Measurements from ENCODE around the gene FAM181A. TPM values are rescaled to one million over a fixed set of nuclear protein-coding genes. Genes with fewer than 3 reads are reported as not detected.

FAM181A gene
- total and polyA plus RNA-seq, 2 experiments from 2014 or later, result not detected

DNA sequence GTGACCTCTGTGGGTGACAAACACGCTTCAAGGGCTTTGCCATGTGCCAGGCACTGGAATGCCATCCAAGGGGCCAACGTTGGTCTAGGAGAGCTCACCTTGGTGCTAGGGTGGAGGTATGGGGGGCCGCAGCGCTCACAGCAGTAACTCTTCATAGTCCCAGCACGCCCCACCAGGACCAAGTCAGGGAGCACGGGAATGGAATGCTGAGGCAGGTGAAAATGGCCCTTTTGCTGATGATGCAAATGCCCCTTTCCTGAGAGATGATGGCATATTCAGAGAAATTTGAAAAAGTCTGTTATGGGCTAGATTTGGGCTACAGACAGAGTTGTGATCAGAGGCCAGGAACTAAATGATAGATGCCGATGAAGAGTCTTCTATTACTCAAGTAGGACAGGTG is 10.0 kb upstream of the FAM181A start:
- H3K36me3 ChIP-seq (ENCODE audit: insufficient read depth), result no peaks in the 10 kb centered on the region
- DNase-seq (ENCODE audit: low spot score) (no peak), ATAC-seq (no peak)
- Mint-ChIP-seq H3K27ac (no peak overlapping the region), H3K4me3 (no peak overlapping the region), H3K36me3 (ENCODE audit: low read depth) (no peaks in the 10 kb centered on the region), H3K27me3 (ENCODE audit: insufficient read depth, low read depth, poor library complexity) (no peaks in the 10 kb centered on the region), H3K4me1 (no peaks in the 10 kb centered on the region), H3K9me3 (no peaks in the 10 kb centered on the region; the same call in 2 of the 3 replicates)
- no peaks in the 10 kb centered on the region for H3F3A ChIP-seq (replicated peaks; ENCODE audit: low read depth)
- TF ChIP-seq ZNF114 (CRISPR knock-in tag; IDR thresholded peaks at IDR 0.05) (no peak), EZH2 (IDR thresholded peaks at IDR 0.05; ENCODE audit: low read depth, unreplicated experiment) (no peak), EZH2phosphoT487 (IDR thresholded peaks at IDR 0.05; ENCODE audit: unreplicated experiment) (no peak), REST (IDR thresholded peaks at IDR 0.05; ENCODE audit: unreplicated experiment) (no peak), NANOG (IDR thresholded peaks at IDR 0.05; ENCODE audit: borderline replicate concordance) (no peak), ZNF331 (CRISPR knock-in tag; IDR thresholded peaks at IDR 0.05; ENCODE audit: low read depth) (no peak), ETS1 (IDR thresholded peaks at IDR 0.05) (no peak), POLR2AphosphoS5 (IDR thresholded peaks at IDR 0.05; ENCODE audit: low read depth) (no peak), STAT1 (IDR thresholded peaks at IDR 0.05; ENCODE audit: unreplicated experiment) (no peak), CREB1 (CRISPR knock-in tag; IDR thresholded peaks at IDR 0.05; ENCODE audit: low read depth) (no peak), JUNB (IDR thresholded peaks at IDR 0.05; ENCODE audit: unreplicated experiment) (no peak)
- TF ChIP-seq, protein P1, sequence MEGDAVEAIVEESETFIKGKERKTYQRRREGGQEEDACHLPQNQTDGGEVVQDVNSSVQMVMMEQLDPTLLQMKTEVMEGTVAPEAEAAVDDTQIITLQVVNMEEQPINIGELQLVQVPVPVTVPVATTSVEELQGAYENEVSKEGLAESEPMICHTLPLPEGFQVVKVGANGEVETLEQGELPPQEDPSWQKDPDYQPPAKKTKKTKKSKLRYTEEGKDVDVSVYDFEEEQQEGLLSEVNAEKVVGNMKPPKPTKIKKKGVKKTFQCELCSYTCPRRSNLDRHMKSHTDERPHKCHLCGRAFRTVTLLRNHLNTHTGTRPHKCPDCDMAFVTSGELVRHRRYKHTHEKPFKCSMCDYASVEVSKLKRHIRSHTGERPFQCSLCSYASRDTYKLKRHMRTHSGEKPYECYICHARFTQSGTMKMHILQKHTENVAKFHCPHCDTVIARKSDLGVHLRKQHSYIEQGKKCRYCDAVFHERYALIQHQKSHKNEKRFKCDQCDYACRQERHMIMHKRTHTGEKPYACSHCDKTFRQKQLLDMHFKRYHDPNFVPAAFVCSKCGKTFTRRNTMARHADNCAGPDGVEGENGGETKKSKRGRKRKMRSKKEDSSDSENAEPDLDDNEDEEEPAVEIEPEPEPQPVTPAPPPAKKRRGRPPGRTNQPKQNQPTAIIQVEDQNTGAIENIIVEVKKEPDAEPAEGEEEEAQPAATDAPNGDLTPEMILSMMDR (conservative IDR thresholded peaks at IDR 0.05; ENCODE audit: low read depth in 2 of 2), result no peak
- TF ChIP-seq, protein P2, sequence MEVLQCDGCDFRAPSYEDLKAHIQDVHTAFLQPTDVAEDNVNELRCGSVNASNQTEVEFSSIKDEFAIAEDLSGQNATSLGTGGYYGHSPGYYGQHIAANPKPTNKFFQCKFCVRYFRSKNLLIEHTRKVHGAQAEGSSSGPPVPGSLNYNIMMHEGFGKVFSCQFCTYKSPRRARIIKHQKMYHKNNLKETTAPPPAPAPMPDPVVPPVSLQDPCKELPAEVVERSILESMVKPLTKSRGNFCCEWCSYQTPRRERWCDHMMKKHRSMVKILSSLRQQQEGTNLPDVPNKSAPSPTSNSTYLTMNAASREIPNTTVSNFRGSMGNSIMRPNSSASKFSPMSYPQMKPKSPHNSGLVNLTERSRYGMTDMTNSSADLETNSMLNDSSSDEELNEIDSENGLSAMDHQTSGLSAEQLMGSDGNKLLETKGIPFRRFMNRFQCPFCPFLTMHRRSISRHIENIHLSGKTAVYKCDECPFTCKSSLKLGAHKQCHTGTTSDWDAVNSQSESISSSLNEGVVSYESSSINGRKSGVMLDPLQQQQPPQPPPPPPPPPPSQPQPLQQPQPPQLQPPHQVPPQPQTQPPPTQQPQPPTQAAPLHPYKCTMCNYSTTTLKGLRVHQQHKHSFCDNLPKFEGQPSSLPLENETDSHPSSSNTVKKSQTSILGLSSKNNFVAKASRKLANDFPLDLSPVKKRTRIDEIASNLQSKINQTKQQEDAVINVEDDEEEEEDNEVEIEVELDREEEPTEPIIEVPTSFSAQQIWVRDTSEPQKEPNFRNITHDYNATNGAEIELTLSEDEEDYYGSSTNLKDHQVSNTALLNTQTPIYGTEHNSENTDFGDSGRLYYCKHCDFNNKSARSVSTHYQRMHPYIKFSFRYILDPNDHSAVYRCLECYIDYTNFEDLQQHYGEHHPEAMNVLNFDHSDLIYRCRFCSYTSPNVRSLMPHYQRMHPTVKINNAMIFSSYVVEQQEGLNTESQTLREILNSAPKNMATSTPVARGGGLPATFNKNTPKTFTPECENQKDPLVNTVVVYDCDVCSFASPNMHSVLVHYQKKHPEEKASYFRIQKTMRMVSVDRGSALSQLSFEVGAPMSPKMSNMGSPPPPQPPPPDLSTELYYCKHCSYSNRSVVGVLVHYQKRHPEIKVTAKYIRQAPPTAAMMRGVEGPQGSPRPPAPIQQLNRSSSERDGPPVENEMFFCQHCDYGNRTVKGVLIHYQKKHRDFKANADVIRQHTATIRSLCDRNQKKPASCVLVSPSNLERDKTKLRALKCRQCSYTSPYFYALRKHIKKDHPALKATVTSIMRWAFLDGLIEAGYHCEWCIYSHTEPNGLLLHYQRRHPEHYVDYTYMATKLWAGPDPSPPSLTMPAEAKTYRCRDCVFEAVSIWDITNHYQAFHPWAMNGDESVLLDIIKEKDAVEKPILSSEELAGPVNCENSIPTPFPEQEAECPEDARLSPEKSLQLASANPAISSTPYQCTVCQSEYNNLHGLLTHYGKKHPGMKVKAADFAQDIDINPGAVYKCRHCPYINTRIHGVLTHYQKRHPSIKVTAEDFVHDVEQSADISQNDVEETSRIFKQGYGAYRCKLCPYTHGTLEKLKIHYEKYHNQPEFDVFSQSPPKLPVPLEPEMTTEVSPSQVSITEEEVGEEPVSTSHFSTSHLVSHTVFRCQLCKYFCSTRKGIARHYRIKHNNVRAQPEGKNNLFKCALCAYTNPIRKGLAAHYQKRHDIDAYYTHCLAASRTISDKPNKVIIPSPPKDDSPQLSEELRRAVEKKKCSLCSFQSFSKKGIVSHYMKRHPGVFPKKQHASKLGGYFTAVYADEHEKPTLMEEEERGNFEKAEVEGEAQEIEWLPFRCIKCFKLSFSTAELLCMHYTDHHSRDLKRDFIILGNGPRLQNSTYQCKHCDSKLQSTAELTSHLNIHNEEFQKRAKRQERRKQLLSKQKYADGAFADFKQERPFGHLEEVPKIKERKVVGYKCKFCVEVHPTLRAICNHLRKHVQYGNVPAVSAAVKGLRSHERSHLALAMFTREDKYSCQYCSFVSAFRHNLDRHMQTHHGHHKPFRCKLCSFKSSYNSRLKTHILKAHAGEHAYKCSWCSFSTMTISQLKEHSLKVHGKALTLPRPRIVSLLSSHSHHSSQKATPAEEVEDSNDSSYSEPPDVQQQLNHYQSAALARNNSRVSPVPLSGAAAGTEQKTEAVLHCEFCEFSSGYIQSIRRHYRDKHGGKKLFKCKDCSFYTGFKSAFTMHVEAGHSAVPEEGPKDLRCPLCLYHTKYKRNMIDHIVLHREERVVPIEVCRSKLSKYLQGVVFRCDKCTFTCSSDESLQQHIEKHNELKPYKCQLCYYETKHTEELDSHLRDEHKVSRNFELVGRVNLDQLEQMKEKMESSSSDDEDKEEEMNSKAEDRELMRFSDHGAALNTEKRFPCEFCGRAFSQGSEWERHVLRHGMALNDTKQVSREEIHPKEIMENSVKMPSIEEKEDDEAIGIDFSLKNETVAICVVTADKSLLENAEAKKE (CRISPR knock-in tag; IDR thresholded peaks at IDR 0.05), result no peak
- no peaks in the 10 kb centered on the region for H4K20me1 ChIP-seq (replicated peaks; ENCODE audit: insufficient read depth)
- H3K4me1 ChIP-seq (ENCODE audit: insufficient read depth), result no peaks in the 10 kb centered on the region
- no peak overlapping the region for H3K27ac ChIP-seq (ENCODE audit: low read depth)
- no peaks in the 10 kb centered on the region for H3K27me3 ChIP-seq (ENCODE audit: insufficient read depth)
- no peak overlapping the region for H3K4me3 ChIP-seq
- no peak overlapping the region for H3K4me2 ChIP-seq
- H3K79me2 ChIP-seq (replicated peaks; ENCODE audit: insufficient read depth), result no peaks in the 10 kb centered on the region
- no peak overlapping the region for H2AFZ ChIP-seq
- no peaks in the 10 kb centered on the region for H3K9me2 ChIP-seq (ENCODE audit: insufficient read depth)
